D341Med (cell line): ENCODE data around the gene ZNF792.
"Not testable (repeated sequence)": the region's sequence is repeated elsewhere in the genome, so short reads cannot be mapped to it uniquely, and the experiment has no call there.

Experiments used
- DNase-seq: peaks from one replicate; pipeline ENCODE4 v3.0.0; 2012; ENCODE audit warnings: low spot score

ZNF792 gene

DNA sequence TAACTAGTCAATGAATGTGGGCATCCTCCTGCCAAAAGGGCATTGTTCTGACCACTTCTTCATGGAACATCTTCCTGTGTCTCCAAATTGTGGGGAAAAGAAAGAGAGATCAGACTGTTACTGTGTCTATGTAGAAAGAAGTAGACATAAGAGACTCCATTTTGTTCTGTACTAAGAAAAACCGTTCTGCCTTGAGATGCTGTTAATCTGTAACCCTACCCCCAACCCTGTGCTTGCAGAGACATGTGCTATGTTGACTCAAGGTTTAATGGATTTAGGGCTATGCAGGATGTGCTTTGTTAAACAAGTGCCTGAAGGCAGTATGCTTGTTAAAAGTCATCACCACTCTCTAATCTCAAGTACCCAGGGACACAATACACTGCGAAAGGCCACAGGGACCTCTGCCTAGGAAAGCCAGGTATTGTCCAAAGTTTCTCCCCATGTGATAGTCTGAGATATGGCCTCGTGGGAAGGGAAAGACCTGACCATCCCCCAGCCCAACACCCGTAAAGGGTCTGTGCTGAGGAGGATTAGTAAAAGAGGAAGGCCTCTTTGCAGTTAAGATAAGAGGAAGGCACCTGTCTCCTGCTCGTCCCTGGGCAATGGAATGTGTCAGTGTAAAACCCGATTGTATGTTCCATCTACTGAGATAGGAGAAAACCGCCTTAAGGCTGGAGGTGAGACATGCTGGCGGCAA lies 43.8 kb downstream of the ZNF792 start:
- not testable (repeated sequence) for DNase-seq

DNA sequence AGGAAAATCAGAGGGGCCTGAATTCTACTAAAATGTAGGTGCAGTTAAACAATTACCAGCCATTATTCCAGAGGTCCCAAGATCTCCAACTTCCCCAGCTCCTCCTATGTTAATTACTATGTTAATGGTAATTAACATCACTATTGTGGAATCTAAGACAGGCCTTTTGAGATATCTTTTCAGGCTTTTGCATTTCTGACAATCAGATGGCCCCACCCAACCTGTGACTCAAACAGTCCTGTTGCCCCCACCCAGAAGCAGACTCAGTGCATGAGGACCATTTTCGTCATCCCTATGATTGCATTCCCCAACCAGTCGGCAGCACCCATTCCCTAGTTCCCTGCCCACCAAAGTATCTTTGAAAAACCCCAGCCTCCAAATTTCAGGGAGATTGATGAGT lies 45.8 kb downstream of the ZNF792 start:
- DNase-seq: no peak

DNA sequence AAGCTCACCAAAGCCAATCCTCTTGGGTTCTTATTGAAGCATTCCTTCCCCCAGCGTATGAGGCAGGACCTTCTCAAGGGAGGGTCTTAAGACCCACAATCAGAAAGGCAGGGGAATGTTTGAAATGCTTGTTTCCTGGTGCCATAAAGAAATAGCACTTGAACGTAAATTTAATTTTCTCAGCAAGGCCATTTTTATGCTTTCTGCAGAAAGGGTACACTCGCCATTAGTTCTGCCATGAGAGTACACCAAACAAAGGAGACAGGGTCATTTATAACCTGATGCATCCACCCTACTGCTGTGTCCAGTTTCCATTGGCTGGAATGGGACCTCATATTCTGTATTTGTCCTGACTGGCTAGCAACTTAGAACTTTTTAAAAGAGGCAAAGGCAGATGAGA lies 46.9 kb downstream of the ZNF792 start:
- not testable (repeated sequence) for DNase-seq

DNA sequence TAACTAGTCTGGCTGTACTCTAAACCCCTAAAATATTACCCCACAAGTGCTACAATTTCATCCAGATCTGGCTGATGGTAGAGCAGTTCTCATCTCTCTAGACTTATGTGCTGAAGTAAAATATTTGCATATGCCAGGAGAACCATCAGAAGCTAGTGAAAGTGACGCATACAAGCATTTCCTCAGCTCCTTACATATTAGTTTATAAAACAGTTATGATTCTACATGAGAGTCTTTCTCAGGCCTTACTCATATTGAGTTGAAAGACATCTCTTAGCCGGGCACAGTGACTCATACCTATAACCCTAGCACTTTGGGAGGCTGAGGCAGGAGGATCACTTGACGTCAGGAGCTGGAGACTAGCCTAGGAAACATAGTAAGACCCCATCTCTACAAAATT lies 53.3 kb downstream of the ZNF792 start:
- no peak for DNase-seq
